AG20443 (cell line): ENCODE data around the gene BCKDHA.
"Not testable (repeated sequence)": the region's sequence is repeated elsewhere in the genome, so short reads cannot be mapped to it uniquely, and the experiment has no call there.

ENCODE experiments used
- DNase-seq: peaks from one replicate; pipeline ENCODE4 v3.0.0; 2012; ENCODE audit warnings: low spot score, mixed read lengths

BCKDHA gene

GRCh38 chr19:41405776-41406175, 8.2 kb downstream of the BCKDHA start:
- DNase-seq = no peak

DNA sequence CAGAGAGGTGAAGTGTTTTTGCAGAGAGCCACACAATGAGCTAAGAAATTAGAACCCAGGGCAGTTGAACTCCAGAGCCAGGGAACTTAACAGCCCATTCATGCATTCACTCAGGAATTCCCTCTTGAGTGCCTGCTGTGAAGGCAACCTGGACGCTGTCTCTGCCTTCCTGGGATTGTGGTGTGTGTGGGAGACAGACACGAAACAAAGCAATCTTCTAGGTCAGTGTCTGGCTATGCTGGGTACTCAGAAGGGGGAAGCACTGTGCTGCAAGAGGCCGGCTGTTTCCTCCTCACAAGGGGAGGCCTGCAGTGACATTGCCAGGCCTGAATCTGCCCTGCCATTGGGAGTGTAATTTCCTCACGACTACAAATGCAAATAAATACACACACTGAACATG, 9.7 kb downstream of the BCKDHA start:
- no peak for DNase-seq

DNA sequence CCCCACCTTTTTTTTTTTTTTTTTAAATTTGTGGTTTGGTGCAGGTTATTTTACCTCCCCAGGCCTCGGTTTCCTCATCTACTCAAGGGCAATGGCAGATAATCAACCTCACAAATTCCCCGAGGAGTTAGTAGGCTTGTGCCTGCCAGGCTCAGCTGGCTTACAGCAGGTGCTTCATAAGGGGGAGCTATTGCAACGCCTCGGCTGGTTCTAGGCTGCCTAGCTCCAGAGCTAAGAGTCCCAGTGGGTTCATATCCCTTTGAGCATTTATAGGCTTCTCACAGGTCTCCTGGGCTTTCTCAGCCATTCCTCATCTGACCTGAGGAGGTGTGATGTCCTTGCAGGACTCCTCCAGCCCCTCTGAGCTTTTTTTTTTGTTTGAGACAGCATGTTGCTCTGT, 10.6 kb downstream of the BCKDHA start:
- no peak for DNase-seq

- DNase-seq = not testable (repeated sequence)
These were observed 11.2 kb downstream of the BCKDHA start for GRCh38 chr19:41408846-41409245.

DNA sequence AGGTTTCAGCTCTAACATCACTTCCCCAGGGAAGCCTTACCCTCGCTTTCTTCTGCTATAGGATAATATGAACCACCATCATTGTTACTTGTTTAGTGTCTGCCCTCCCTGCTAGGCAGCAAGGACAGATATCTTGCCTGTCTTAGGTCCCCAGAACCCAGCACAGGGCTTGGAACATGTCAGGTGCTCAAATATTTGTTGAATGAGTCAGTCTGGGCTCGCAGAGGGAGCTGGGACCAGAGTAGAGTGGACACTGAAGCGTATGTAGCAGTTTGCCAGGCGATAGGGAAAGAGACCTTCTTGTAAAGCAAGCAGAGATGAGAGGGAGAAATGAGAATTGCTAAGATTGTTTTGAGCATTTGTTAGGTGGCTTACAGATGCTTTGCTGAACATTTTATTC, 11.7 kb downstream of the BCKDHA start:
- no peak for DNase-seq

GRCh38 chr19:41410336-41411054, 12.9 kb downstream of the BCKDHA start:
- DNase-seq = no peak

GRCh38 chr19:41411100-41411967, 13.7 kb downstream of the BCKDHA start:
- no peak for DNase-seq

- no peak for DNase-seq
These were observed 14.3 kb downstream of the BCKDHA start for GRCh38 chr19:41411968-41412265.

DNA sequence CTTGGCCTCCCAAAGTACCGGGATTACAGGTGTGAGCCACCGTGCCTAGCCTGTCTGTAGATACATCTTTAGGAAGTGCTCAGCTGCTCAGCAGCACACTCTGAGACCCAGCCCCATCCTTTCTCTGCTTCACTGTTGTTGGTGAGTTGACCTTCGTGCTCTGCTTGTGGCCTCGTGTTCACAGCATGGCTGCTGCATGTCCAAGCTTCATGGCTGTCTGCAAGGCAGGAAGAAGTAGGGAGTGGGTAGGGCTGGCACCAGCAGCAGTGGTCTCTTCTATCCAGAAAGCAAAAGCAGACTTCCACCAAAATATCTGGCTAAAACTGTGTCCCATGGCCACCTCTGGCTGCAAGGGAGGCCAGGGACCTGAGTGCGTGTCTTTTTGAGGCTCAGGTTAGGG, 15.3 kb downstream of the BCKDHA start:
- no peak for DNase-seq

- DNase-seq = no peak
These were observed 16.3 kb downstream of the BCKDHA start for GRCh38 chr19:41413947-41414346.

DNA sequence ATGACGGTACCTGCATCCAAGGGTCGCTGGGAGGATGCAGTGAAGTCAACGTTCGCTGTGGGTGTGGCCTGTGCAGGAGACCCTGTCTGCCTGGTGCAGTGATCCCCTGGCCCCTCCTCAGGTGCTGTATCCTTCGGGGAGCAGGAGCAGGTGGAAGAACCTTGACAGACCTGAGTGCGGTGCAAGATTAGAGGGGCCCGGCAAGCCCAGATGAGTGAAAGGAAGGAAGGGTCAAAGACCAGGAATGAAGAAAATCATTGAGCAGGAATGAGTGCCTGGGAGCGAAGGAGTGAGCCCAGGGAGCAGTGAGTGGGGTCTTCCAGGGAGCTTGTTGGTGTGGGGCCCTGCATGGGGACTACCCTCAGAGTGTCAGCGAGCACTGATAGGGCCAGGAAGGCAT, 16.8 kb downstream of the BCKDHA start:
- DNase-seq = no peak

DNA sequence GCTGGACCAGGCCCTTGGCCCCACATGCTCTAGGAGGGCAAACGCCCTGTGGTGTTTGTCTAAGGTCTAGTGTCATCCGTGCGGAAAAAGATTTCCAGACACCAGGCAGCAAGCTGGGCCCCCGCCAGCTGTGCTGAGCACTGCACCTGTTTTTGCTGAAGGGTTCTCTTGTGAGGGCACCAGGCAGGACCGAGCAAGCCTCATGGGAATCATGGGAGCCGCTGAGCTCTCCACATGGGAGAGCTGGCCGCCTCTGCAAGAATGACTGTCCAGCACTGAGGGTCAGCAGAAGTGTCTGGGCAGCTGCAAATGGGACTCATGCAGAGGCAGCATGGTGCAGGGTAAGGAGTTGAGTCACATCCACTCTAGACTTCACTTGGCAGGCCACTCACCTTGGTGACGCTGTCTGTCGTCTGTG, 17.5 kb downstream of the BCKDHA start:
- no peak for DNase-seq

DNA sequence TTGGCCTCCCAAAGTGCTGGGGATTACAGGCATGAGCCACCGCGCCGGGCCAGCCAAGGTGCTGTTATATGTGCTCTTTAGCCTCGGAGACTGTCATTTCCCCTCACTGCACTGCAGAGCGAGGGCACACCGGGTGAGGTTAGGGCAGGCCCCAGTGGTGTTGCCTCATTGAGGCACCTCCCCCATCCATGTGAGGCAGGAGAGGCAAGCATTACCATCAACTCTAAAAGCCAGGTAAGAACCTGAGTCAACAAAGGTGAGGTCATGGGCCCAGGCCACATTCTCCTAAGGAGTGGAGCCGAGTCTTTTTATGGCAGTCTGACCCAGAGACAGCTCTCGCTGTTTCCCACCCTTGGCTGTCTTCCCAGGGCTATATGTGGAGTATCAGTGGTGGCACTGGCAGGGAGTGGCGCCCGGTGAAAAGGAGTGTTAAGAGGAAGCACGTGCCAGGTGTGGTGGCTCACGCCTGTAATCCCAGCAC, 18.6 kb downstream of the BCKDHA start:
- no peak for DNase-seq

- DNase-seq = no peak
These were observed 22.7 kb downstream of the BCKDHA start for GRCh38 chr19:41420101-41420880.

GRCh38 chr19:41421314-41421713, 23.7 kb downstream of the BCKDHA start:
- DNase-seq = no peak

DNA sequence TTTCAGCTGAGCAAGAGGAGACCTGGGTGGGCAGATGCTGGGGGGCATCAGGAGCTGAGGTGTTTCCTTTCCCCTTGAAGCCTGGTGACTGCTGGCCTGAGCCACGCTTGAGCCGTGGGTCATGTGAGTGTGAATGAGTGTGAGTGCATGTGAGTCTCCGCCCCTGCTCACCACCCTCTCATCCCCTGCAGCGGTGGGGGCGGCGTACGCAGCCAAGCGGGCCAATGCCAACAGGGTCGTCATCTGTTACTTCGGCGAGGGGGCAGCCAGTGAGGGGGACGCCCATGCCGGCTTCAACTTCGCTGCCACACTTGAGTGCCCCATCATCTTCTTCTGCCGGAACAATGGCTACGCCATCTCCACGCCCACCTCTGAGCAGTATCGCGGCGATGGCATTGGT, 24.4 kb downstream of the BCKDHA start:
- no peak for DNase-seq

GRCh38 chr19:41422456-41422855, 24.8 kb downstream of the BCKDHA start:
- DNase-seq = no peak

- no peak for DNase-seq
These were observed 25.3 kb downstream of the BCKDHA start for GRCh38 chr19:41422955-41423354.

GRCh38 chr19:41424335-41425173, 26.9 kb downstream of the BCKDHA start:
- no peak for DNase-seq

DNA sequence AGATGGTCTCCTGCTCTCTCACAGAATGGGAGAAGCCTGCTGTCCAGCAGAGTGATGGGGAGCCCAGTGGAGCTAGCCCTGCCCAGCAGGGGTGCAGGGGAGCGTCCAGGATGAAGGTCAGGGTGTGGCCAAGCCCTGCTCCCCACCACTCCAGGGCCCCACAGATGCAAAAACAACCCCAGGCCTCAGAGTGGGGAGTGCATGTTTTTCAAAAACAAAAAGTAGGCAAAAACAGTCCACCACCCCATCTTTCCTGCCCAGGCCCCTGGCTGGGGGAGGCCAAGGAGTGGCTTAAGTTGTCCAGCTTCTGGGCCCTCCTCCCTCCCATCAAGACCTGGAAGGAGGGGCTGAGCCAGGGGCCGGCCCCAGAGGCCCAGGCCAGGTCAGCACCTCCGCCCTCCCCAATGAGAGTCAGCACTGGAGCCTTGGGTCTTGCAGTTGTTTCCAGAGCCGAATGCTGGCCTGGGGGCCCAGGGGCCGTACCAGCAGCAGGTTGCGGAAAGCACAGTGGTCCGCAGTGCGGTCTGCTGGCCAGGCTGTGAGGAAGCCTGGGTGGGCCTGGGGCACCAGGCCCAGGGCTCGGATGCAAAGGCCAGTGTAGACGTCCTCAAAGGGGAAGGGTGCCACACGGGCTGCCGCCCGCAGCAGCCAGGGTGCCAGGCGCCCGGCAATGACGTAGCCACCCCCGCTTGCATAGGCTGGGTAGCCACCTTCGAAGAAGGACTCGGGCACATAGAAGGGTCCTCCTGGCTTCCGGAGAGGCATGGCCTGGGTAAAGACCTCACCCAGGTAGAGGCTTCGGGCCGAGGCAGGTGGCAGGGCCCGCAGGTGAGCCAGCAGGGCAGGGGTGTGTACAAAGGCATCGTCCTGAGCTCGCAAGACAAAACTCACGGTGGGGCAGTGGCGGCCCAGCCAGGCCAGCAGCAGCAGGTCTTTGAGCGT, 27.8 kb downstream of the BCKDHA start:
- no peak for DNase-seq
